GM21390 (cell line): ENCODE measurements around the gene THSD7B.
"Not testable (repeated sequence)": the region's sequence is repeated elsewhere in the genome, so short reads cannot be mapped to it uniquely, and the experiment has no call there.

Experiments used
- ATAC-seq: cut with Tn5 transposase; IDR thresholded peaks from one replicate; pipeline ENCODE4 v1.9.1; 2021; ENCODE audit not compliant: unreplicated experiment

The THSD7B gene

GRCh38 chr2:136927156-136927555, 161.8 kb downstream of the THSD7B start:
- ATAC-seq: no peak

- no peak for ATAC-seq
Observed at GRCh38 chr2:136929531-136929930, 164.2 kb downstream of the THSD7B start.

GRCh38 chr2:136932700-136933099, 167.4 kb downstream of the THSD7B start:
- ATAC-seq: no peak

- ATAC-seq: no peak
Observed at GRCh38 chr2:136935119-136935518, 169.8 kb downstream of the THSD7B start.

- ATAC-seq: no peak
Observed at GRCh38 chr2:136956050-136956449, 190.7 kb downstream of the THSD7B start.

GRCh38 chr2:136957044-136957443, 191.7 kb downstream of the THSD7B start:
- no peak for ATAC-seq

- ATAC-seq: no peak
Observed at GRCh38 chr2:136962105-136962725, 196.9 kb downstream of the THSD7B start.

- ATAC-seq: no peak
Observed at GRCh38 chr2:136966485-136966884, 201.1 kb downstream of the THSD7B start.

GRCh38 chr2:136980303-136980702, 215.0 kb downstream of the THSD7B start:
- ATAC-seq: no peak

GRCh38 chr2:136981689-136982088, 216.3 kb downstream of the THSD7B start:
- not testable (repeated sequence) for ATAC-seq

GRCh38 chr2:136985044-136985443, 219.7 kb downstream of the THSD7B start:
- ATAC-seq: no peak

- ATAC-seq: no peak
Observed at GRCh38 chr2:136986605-136987221, 221.4 kb downstream of the THSD7B start.

GRCh38 chr2:136990316-136990715, 225.0 kb downstream of the THSD7B start:
- no peak for ATAC-seq

- ATAC-seq: no peak
Observed at GRCh38 chr2:136994793-136995192, 229.4 kb downstream of the THSD7B start.

- ATAC-seq: no peak
Observed at GRCh38 chr2:136997557-136997956, 232.2 kb downstream of the THSD7B start.

- no peak for ATAC-seq
Observed at GRCh38 chr2:137000811-137001210, 235.5 kb downstream of the THSD7B start.

- no peak for ATAC-seq
Observed at GRCh38 chr2:137002896-137003295, 237.6 kb downstream of the THSD7B start.

- ATAC-seq: no peak
Observed at GRCh38 chr2:137005210-137005609, 239.9 kb downstream of the THSD7B start.

- ATAC-seq: no peak
Observed at GRCh38 chr2:137007938-137008337, 242.6 kb downstream of the THSD7B start.

- ATAC-seq: no peak
Observed at GRCh38 chr2:137009953-137010352, 244.6 kb downstream of the THSD7B start.

GRCh38 chr2:137020452-137021196, 255.3 kb downstream of the THSD7B start:
- no peak for ATAC-seq

GRCh38 chr2:137021763-137022162, 256.4 kb downstream of the THSD7B start:
- no peak for ATAC-seq
